ENCODE measurements around the gene HS2ST1.

DNA sequence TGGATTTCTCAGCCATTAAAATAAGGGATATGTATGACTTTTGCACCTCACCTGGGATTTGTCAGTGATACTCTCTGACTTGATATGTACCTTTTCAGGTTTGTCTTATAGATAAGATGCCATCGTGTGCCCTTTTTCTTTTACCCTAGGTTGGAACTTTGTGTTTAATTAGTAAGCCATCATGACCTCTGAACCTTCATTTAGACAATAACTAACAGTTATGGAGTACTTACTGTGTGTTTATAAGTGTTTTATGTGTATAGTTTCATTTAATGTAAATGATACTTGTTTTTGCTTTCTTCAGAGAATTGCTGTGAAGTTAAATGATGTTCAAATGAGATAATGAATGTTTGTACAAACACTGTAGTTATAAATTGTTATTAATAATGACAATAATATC, 14.4 kb downstream of the HS2ST1 start:
- TF ChIP-seq, protein P1, sequence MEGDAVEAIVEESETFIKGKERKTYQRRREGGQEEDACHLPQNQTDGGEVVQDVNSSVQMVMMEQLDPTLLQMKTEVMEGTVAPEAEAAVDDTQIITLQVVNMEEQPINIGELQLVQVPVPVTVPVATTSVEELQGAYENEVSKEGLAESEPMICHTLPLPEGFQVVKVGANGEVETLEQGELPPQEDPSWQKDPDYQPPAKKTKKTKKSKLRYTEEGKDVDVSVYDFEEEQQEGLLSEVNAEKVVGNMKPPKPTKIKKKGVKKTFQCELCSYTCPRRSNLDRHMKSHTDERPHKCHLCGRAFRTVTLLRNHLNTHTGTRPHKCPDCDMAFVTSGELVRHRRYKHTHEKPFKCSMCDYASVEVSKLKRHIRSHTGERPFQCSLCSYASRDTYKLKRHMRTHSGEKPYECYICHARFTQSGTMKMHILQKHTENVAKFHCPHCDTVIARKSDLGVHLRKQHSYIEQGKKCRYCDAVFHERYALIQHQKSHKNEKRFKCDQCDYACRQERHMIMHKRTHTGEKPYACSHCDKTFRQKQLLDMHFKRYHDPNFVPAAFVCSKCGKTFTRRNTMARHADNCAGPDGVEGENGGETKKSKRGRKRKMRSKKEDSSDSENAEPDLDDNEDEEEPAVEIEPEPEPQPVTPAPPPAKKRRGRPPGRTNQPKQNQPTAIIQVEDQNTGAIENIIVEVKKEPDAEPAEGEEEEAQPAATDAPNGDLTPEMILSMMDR (conservative IDR thresholded peaks at IDR 0.05): no peak
- TF ChIP-seq EZH2 (IDR thresholded peaks at IDR 0.05; ENCODE audit: low read depth): no peak

All from PC-9 (cell line).